ENCODE results near the gene BICD1. TPM values are rescaled to one million over a fixed set of nuclear protein-coding genes. Genes with fewer than 3 reads are reported as not detected.

The BICD1 gene
- polyA plus RNA-seq, 1 of the 3 experiments (the other 2 are of a cell fraction), result 12.1 TPM

GRCh38 chr12:32233568-32233967, 126.9 kb downstream of the BICD1 start (continued):
- TF ChIP-seq TAF1 (IDR thresholded peaks at IDR 0.05; ENCODE audit: borderline replicate concordance, low read depth, low read length), result no peak
- TF ChIP-seq GATA2 (CRISPR knock-in tag; IDR thresholded peaks at IDR 0.05), result no peak
- no peak for TF ChIP-seq SMC3 (IDR thresholded peaks at IDR 0.05; ENCODE audit: low read depth, low read length)
- TF ChIP-seq MEF2A (IDR thresholded peaks at IDR 0.05; ENCODE audit: borderline replicate concordance, low read depth), result no peak
- TF ChIP-seq RAD21 (IDR thresholded peaks at IDR 0.05; ENCODE audit: low read length), result no peak
- TF ChIP-seq USF1 (IDR thresholded peaks at IDR 0.05; ENCODE audit: borderline replicate concordance, low read depth), result no peak
- TF ChIP-seq MAX (IDR thresholded peaks at IDR 0.05; ENCODE audit: low read depth), result no peak
- no peak for TF ChIP-seq RXRA (IDR thresholded peaks at IDR 0.05; ENCODE audit: borderline replicate concordance, low read depth)
- TF ChIP-seq USF2 (IDR thresholded peaks at IDR 0.05; ENCODE audit: borderline replicate concordance, low read depth, low read length), result no peak
- TF ChIP-seq FOXM1 (IDR thresholded peaks at IDR 0.05; ENCODE audit: low read depth), result no peak
- no peak for TF ChIP-seq TEAD4 (IDR thresholded peaks at IDR 0.05; ENCODE audit: borderline replicate concordance, insufficient read depth)
- no peak for TF ChIP-seq IRF3 (IDR thresholded peaks at IDR 0.05; ENCODE audit: low read depth, low read length)

- ChIA-PET POLR2A (no interaction called here), CTCF (no interaction called here)
- H3K79me2 ChIP-seq (ENCODE audit: insufficient read depth), result peaks cover 23% of the 10 kb centered on the region
Measured at GRCh38 chr12:32235251-32235650, 128.6 kb downstream of the BICD1 start.

More at GRCh38 chr12:32235251-32235650, 128.6 kb downstream of the BICD1 start:
- Histone ChIP-seq H3K27me3 (ENCODE audit: insufficient read depth) (no peaks in the 10 kb centered on the region), H3F3A (replicated peaks; ENCODE audit: insufficient read depth) (no peaks in the 10 kb centered on the region), H3K27ac (ENCODE audit: low read depth in 2 of 2, low read length in 1 of 2) (no peak overlapping the region), H3K4me3 (ENCODE audit: low read depth in 2 of 2, low read length in 1 of 2) (no peak overlapping the region), H3K36me3 (replicated peaks in 1 of 2; ENCODE audit: control insufficient read depth in 1 of 2, insufficient read depth in 2 of 2, low read length in 1 of 2) (no peaks in the 10 kb centered on the region), H3K4me1 (ENCODE audit: control insufficient read depth in 1 of 2, insufficient read depth in 2 of 2, low read depth in 1 of 2, low read length in 1 of 2) (peaks cover 0 to 4% of the 10 kb centered on the region in 2 experiments; a peak in 1 of 4 replicates), H3K4me2 (no peak overlapping the region), H3K9ac (no peak overlapping the region), H4K20me1 (ENCODE audit: insufficient read depth) (no peaks in the 10 kb centered on the region; the same call in 1 of the 2 replicates), H3K9me3 (no peaks in the 10 kb centered on the region), H2AFZ (ENCODE audit: low read depth) (no peak overlapping the region), H3K9me2 (no peaks in the 10 kb centered on the region)
- DNase-seq, result no peak
- 95% methylated on average over 2 of the region's 2 CpGs for WGBS (ENCODE audit: low lambda C conversion rate)
- no peak for TF ChIP-seq GABPA (IDR thresholded peaks at IDR 0.05; ENCODE audit: low read depth)
- TF ChIP-seq TAF1 (IDR thresholded peaks at IDR 0.05; ENCODE audit: borderline replicate concordance, low read depth, low read length), result no peak
- no peak for TF ChIP-seq POLR2AphosphoS5 (IDR thresholded peaks at IDR 0.05; ENCODE audit: low read depth, low read length)
- no peak for TF ChIP-seq FOXJ3 (CRISPR knock-in tag; IDR thresholded peaks at IDR 0.05)
- no peak for TF ChIP-seq MEF2A (IDR thresholded peaks at IDR 0.05; ENCODE audit: borderline replicate concordance, low read depth)
- TF ChIP-seq RFX5 (IDR thresholded peaks at IDR 0.05; ENCODE audit: low read length), result no peak
